Measurements from ENCODE around the gene SRSF5.
A peak's percentile ranks its signal among the peaks of the same experiment; 100 is the strongest.
"Not testable (repeated sequence)": the region's sequence is repeated elsewhere in the genome, so short reads cannot be mapped to it uniquely, and the experiment has no call there.

Gene SRSF5
- total RNA-seq = 237 to 1,817 (median 580) reads per million in 3 experiments

- DNase-seq = peak; percentile 93
Measured at GRCh38 chr14:69766984-69767368, at the start of gene SRSF5. Gene SRSF5, plus strand, starts transcription at chr14:69767142. Its CDS starts 1,015 bp downstream, at chr14:69768157.

DNA sequence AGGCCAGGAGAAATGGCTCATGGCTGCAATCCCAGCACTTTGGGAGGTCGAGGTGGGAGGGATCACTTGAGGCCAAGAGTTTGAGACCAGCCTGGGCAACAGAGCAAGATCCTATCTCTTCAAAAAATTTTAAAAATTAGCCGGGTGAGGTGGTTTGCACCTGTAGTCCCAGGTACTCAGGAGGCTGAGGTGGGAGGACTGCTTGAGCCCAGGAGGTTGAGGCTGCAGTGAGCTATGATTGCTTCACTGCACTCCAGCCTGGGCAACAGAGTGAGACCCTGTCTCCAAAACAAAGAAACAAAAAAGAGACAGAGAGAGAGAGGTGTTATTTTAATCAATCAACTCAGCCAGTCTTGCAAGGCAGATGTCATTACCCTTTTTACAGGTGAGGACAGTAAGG lies 48.3 kb upstream of the SRSF5 start:
- DNase-seq = not testable (repeated sequence)

GRCh38 chr14:69719501-69719951 lies 47.4 kb upstream of the SRSF5 start:
- no peak for DNase-seq

DNA sequence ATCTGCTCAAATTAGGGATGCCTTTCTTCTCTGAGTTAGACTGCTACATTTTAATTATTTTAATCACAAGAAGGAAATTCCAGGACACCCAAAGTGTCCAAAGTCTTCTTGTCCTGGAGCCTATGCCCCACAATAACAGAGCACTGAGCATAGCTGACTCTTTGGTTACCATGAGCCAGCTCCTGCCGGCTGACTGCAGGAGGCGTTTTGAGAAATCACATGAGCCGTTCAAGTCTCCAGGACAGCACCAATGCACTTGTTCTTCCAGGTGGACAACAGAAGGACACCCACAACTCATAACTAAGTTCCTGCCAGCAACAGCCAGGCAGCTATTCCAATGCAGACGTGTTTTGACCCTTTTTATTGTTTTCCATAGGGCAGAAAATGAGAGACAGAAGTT lies 46.0 kb upstream of the SRSF5 start:
- DNase-seq = no peak

GRCh38 chr14:69726761-69727511 lies 40.0 kb upstream of the SRSF5 start:
- peak; percentile 73 for DNase-seq

- DNase-seq = no peak
Measured at GRCh38 chr14:69727860-69728259, 39.1 kb upstream of the SRSF5 start.

DNA sequence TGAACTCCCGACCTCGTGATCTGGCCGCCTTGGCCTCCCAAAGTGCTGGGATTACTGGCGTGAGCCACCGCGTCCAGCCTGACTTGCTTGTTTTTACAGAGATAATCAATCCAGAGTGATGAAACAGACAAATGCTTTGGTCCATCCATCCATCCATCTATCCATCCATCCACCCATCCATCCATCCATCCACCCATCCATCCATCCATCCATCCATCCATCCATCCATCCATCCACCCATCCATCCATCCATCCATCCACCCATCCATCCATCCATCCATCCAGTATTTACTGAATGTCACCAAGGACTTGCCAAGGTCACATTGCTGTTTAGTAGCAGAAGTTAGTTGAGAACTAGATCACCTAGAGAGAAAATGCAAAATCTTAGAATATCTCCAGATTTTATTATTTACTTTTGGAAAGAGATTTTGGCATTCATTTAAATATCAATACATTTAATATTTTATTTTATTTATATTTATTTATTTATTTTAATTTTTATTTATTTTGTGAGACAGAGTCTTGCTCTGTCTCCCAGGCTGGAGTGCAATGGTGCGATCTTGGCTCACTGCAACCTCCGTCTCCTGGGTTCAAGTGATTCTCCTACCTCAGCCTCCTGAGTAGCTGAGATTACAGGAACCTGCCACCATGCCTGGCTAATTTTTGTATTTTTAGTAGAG lies 34.9 kb upstream of the SRSF5 start:
- DNase-seq = not testable (repeated sequence)

DNA sequence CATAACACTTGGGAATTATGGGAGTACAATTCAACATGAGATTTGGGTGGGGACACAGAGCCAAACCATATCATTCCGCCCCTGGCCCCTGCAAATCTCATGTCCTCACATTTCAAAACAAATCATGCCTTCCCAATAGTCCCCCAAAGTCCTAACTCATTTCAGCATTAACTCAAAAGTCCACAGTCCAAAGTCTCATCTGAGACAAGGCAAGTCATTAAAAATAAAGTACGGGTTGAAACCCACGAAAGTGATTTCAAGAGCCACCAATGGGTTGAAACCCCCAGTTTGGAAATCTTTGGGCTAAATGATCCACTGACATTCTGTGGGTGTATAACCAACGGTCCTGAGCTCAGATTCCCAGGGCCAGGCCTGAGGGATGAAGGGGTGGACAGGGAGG lies 30.5 kb upstream of the SRSF5 start:
- not testable (repeated sequence) for DNase-seq

DNA sequence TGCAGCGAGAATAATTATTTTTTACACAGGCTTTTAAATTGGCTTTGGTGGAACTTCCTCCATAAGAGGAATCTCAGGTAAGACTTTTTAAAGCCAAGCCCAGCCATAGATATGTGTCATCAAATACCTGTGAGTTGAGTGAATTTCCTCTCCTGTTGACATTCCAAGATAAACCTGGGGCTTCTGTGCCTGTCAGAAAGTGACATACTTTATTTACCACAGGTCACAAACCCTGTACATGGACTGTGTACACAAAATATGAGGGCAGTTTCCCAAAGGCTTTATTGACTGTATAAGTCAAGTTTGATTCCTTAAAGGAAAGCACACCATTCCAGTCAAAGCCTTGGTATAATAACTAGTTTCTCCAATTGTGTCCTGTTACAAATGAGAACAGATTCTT lies 25.9 kb upstream of the SRSF5 start:
- DNase-seq = no peak

DNA sequence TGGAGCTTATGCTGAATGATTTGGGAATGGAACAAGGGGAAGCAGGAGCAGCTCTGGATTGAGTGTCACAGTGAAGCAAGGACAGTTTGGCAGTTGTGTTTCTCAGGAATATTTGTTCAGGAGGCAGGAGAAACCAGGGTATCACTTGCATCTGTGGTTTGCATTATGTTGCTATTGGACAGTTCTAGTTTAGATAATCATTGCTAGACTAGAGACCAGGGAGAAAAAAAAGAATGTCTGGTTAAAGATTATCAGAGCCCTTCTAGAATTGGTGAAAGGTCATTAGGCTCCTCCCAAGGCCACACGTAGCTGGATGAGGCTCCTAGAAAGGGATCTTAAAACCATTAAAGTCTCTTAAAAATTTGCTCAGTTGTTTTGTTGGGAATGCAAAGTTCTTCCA lies 17.0 kb upstream of the SRSF5 start:
- DNase-seq = no peak

DNA sequence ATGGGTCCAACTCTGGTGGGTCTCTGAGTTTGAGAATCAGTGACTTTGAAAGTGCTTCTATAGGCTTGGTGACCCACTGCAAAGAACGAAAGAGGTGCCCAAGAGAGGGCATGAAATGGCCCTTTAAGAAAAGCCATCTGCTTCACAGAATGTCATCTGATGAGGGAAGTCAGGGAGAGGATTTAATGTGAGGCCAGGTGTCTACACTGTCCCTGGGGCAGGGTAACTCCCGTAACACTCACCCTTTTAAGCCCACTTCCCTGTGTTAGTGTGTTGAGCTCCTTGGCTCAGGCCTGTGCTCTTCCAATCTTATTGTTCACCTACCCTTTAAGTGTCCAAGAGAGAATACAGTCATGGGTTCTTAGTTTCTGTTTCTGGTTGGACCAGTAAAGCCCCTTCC lies 16.4 kb upstream of the SRSF5 start:
- no peak for DNase-seq

- DNase-seq = no peak
Measured at GRCh38 chr14:69752773-69753172, 14.2 kb upstream of the SRSF5 start.

DNA sequence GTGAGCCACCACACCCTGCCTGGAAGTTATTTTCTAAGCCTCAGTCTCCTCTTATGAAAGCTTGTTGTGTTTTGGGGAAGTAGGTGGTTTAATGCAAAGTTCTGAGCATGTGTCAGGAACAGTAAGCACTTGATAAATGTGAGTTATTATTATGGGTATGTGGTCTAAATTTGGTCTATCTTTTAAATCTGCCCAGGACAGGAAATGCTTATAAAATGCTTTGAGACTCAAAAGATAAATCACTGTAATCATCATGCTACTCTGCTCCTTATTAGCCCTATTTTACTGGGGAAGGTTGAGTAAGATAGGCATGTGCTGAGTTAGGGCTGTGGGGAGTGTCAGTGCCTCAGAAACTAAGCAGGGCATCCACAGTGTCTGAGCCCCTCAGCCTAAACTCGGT lies 13.1 kb upstream of the SRSF5 start:
- no peak for DNase-seq

GRCh38 chr14:69754487-69754886 lies 12.5 kb upstream of the SRSF5 start:
- no peak for DNase-seq

- DNase-seq = no peak
Measured at GRCh38 chr14:69755296-69755695, 11.6 kb upstream of the SRSF5 start.

DNA sequence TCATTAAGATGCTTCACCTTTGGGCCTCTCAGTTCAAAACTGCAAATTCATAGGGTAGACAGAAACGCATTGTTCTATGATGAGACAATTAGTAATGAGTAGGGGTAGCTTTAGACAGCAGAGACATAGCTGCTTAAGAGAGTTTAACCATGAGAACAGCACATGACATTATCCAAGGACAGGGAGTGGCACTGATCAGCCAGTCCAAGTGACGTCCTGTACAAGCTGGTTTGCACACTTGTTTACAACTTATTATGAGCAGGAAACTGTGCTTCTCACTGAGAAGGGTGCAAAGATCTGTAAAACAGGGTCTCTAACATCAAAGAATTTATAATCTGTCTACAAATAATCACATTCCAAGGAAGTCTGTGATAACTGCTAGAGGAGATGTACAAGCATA lies 11.2 kb upstream of the SRSF5 start:
- no peak for DNase-seq

DNA sequence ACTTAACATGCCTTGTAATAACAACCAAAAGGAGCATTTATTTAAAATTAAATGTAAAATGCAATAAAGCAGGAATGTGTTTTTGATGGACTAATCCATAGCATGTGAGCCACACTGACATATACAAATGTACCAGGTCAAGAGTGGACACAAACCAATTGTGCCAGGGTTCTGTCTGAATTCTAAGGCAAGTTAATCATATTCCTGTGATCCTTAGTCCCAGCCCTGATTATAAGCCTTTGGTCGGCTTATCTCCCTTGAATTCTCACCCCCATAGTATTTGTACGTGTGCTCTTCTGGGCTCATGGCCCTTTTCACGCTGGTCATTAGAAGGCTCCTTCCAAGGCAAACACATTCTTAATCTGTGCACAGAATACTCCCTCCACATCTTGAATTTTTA lies 10.6 kb upstream of the SRSF5 start:
- DNase-seq = no peak

DNA sequence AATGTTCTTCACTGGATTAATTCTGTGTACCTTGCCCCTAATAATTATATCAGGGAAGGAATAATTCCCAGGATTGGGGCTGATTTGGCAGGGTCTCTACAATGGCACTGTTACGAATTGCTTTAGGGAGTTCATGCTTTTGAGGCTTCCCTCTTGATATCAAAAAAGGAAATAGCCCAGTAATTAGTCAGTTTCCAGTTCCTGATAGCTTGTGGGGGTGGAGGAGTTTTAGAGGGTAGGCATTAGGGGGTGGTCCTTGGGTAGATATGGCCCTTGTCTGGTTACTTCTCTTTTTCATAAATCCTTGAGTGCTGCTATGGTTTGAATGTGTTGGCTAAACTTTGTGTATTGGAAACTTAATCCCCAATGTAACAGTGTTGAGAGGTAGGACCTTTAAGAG lies 6.1 kb upstream of the SRSF5 start:
- DNase-seq = no peak

DNA sequence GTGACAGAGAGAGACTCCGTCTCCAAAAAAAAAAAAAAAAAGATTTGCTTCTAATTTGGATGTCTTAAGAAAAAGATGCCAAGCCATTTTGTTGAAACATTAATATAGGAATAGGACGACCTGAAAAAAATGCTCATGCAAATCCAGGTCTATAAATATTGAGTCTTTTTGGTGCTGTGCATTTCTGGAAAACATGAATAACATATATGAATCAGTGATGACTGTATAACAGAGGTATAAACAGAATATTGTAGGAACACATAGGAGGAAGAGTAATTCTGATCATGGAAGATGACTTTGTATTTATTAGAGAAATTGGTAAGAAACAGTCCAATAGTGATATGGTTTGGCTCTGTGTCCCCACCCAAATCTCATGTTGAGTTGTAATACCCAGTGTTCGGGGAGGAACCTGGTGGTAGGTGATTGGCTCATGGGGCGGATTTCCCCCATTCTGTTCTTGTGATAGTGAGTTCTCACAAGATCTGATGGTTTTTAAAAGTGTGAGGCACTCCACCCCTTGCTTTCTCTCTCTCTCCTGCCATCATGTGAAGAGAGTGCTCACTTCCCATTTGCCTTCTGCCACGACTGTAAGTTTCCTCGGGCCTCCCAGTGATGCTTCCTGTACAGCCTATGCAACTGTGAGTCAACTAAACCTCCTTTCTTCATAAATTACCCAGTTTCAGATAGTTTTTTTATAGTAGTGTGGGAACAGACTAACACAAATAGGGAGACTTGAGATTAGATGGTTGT lies 3.0 kb upstream of the SRSF5 start:
- no peak for DNase-seq

GRCh38 chr14:69767369-69767999 lies 542 bp downstream of the SRSF5 start:
- peak; percentile 87 for DNase-seq

GRCh38 chr14:69768873-69769272 lies 1.9 kb downstream of the SRSF5 start:
- DNase-seq = no peak

DNA sequence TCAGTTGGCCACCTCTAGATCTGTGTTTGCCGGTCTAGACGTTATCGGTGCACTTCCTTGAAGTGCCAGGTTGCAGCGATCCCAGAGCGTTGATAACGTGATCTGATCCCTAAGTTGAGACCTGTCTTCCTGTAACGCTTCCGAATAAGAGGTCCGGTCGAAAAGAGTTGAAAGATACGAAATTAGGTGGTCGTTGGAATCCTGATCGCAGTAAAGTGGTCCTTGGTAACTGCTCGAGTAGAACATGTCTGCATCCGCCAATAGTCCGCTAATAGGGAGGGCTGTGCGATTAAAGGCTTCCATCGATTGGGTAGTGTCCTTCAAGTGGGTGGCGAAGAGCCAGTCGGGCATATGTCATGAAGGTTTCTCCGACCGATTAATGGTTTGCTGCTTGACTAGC lies 2.7 kb downstream of the SRSF5 start:
- DNase-seq = no peak

GRCh38 chr14:69770559-69770958 lies 3.6 kb downstream of the SRSF5 start:
- DNase-seq = no peak

All from central memory CD4-positive, alpha-beta T cell (primary cell).